Glutamatergic neuron (in vitro differentiated cells): ENCODE data around the gene TRIP12. TPM values are rescaled to one million over a fixed set of nuclear protein-coding genes. Genes with fewer than 3 reads are reported as not detected.

Experiments
- DNase-seq: peaks from one replicate; pipeline ENCODE4 v3.0.0; 2022
- H3K27ac Mint-ChIP-seq: one replicate; pipeline ENCODE4 v1.8.0; 2020; ENCODE audit warnings: mild to moderate bottlenecking, mixed read lengths, inconsistent platforms; ENCODE audit not compliant: unreplicated experiment
- H3K27me3 Mint-ChIP-seq: one replicate; pipeline ENCODE4 v1.8.0; 2020; ENCODE audit warnings: mild to moderate bottlenecking, moderate library complexity, mixed read lengths, inconsistent platforms; ENCODE audit not compliant: unreplicated experiment
- H3K36me3 Mint-ChIP-seq: one replicate; pipeline ENCODE4 v1.8.0; 2020; ENCODE audit warnings: mild to moderate bottlenecking, mixed read lengths, inconsistent platforms; ENCODE audit not compliant: unreplicated experiment
- H3K4me1 Mint-ChIP-seq: one replicate; pipeline ENCODE4 v1.8.0; 2020; ENCODE audit warnings: mild to moderate bottlenecking, low read depth, mixed read lengths, inconsistent platforms; ENCODE audit not compliant: unreplicated experiment
- H3K4me3 Mint-ChIP-seq: one replicate; pipeline ENCODE4 v1.8.0; 2020; ENCODE audit warnings: mild to moderate bottlenecking, mixed read lengths, inconsistent platforms; ENCODE audit not compliant: unreplicated experiment
- H3K9me3 Mint-ChIP-seq: one replicate; pipeline ENCODE4 v1.8.0; 2020; ENCODE audit warnings: mild to moderate bottlenecking, moderate library complexity, mixed read lengths, inconsistent platforms; ENCODE audit not compliant: unreplicated experiment
- CTCF ChIP-seq: fragments of 200-600 bp; sonication (generic); IDR thresholded peaks from one replicate; pipeline ENCODE4 v1.5.0; 2021; ENCODE audit not compliant: partially characterized antibody, unreplicated experiment
- total RNA-seq: library from RNA; stranded (reverse); fragmentation: NEBNext Ultra II Directional; extraction: Animal tissue kit (Norgen Biotek cat#: 25700); gene quantifications from one replicate; pipeline ENCODE4 v1.2.1, GENCODE V29; 2021; ENCODE audit not compliant: unreplicated experiment

TRIP12 gene
- total RNA-seq, 1 donor from 2014 or later, result 192 TPM

- H3K36me3 Mint-ChIP-seq, result no peaks in the 10 kb centered on the region
- no peaks in the 10 kb centered on the region for H3K9me3 Mint-ChIP-seq
- peaks cover 7% of the 10 kb centered on the region for H3K4me1 Mint-ChIP-seq
- DNase-seq, result no peak
- H3K4me3 Mint-ChIP-seq, result no peak overlapping the region
- no peak overlapping the region for H3K27ac Mint-ChIP-seq
- peaks cover 2% of the 10 kb centered on the region for H3K27me3 Mint-ChIP-seq
- TF ChIP-seq CTCF, result no peak
Measured at GRCh38 chr2:229870903-229871656, 50.7 kb downstream of the TRIP12 start.

GRCh38 chr2:229869226-229869625 is 52.6 kb downstream of the TRIP12 start:
- H3K4me3 Mint-ChIP-seq, result no peak overlapping the region

GRCh38 chr2:229868794-229869193 is 53.0 kb downstream of the TRIP12 start:
- Mint-ChIP-seq H3K27ac (no peak overlapping the region), H3K4me1 (peaks cover 15% of the 10 kb centered on the region), H3K9me3 (peaks cover 6% of the 10 kb centered on the region), H3K36me3 (no peaks in the 10 kb centered on the region), H3K27me3 (peaks cover 7% of the 10 kb centered on the region), H3K4me3 (no peak overlapping the region)
- no peak for TF ChIP-seq CTCF
- DNase-seq, result no peak

More at GRCh38 chr2:229869226-229869625, 52.6 kb downstream of the TRIP12 start:
- H3K36me3 Mint-ChIP-seq, result no peaks in the 10 kb centered on the region
- peaks cover 12% of the 10 kb centered on the region for H3K4me1 Mint-ChIP-seq
- TF ChIP-seq CTCF, result no peak
- no peak overlapping the region for H3K27ac Mint-ChIP-seq
- no peak for DNase-seq
- peaks cover 4% of the 10 kb centered on the region for H3K27me3 Mint-ChIP-seq
- peaks cover 3% of the 10 kb centered on the region for H3K9me3 Mint-ChIP-seq

- Mint-ChIP-seq H3K4me1 (peaks cover 25% of the 10 kb centered on the region), H3K36me3 (no peaks in the 10 kb centered on the region), H3K27ac (no peak overlapping the region), H3K27me3 (peaks cover 8% of the 10 kb centered on the region), H3K9me3 (peaks cover 12% of the 10 kb centered on the region), H3K4me3 (no peak overlapping the region)
- no peak for DNase-seq
- no peak for TF ChIP-seq CTCF
Measured at GRCh38 chr2:229865033-229865432, 56.8 kb downstream of the TRIP12 start.

DNA sequence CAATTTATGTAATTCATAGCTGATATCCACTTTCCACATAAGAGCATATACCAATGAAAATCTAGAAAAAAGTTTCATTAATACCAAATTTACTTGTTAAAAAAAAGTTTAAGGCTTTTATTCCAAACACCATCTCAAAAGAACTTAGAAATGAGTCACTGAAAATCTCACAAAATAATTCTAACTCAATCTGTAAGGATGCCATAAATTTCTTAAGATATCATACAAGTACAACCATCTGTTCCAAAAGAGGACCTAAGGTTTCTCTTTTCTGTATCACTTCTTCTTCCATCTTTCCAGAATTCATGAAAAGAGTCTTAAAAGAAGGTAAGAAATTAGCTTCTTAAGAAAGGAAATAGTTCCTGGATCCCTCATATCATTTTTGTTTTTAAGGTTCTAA is 60.4 kb downstream of the TRIP12 start:
- Mint-ChIP-seq H3K9me3 (peaks cover 14% of the 10 kb centered on the region), H3K27ac (no peak overlapping the region), H3K27me3 (peaks cover 6% of the 10 kb centered on the region), H3K4me3 (no peak overlapping the region), H3K4me1 (peaks cover 22% of the 10 kb centered on the region), H3K36me3 (no peaks in the 10 kb centered on the region)
- no peak for DNase-seq
- TF ChIP-seq CTCF, result no peak
